NK-92 treated with Interleukin-12 subunit alpha and Interleukin-12 subunit beta, amount 100 ng/mL, for 24 hours (cell line): ENCODE measurements around the gene NT5C2.
"Not testable (repeated sequence)": the region's sequence is repeated elsewhere in the genome, so short reads cannot be mapped to it uniquely, and the experiment has no call there.

Experiments
- DNase-seq: peaks from one replicate; lab custom pipeline; 2025; lab: John Stamatoyannopoulos, UW

Gene NT5C2

GRCh38 chr10:103157246-103157645 is 35.8 kb downstream of the NT5C2 start:
- DNase-seq = no peak

DNA sequence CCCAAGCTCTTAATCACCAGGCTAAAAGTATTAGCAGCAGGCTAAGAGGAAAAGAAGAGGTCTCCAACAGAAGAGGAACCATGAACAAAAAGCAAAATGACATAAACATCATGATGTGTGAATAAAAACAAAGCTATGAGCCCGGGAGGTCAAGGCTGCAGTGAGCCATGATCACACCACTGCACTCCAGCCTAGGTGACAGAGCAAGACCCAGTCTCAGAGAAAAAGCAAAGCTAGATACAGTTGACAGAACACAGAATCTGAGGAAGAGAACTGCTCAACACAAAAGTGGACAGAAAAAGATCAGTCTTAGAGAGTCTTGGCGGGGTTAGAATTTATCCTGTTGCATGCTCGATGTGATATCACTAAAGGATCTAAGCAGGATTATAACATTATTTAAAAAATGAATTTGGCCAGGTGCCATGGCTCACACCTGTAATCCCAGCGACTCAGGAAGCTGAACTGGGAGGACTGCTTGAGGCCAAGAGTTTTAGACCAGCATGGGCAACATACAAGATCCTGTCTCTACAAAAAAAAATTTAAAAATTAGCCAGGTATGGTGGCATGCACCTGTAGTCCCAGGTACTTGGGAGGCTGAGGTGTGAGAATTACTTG is 37.5 kb downstream of the NT5C2 start:
- no peak for DNase-seq

- DNase-seq = no peak
These were observed 38.4 kb downstream of the NT5C2 start for GRCh38 chr10:103154521-103155299.

DNA sequence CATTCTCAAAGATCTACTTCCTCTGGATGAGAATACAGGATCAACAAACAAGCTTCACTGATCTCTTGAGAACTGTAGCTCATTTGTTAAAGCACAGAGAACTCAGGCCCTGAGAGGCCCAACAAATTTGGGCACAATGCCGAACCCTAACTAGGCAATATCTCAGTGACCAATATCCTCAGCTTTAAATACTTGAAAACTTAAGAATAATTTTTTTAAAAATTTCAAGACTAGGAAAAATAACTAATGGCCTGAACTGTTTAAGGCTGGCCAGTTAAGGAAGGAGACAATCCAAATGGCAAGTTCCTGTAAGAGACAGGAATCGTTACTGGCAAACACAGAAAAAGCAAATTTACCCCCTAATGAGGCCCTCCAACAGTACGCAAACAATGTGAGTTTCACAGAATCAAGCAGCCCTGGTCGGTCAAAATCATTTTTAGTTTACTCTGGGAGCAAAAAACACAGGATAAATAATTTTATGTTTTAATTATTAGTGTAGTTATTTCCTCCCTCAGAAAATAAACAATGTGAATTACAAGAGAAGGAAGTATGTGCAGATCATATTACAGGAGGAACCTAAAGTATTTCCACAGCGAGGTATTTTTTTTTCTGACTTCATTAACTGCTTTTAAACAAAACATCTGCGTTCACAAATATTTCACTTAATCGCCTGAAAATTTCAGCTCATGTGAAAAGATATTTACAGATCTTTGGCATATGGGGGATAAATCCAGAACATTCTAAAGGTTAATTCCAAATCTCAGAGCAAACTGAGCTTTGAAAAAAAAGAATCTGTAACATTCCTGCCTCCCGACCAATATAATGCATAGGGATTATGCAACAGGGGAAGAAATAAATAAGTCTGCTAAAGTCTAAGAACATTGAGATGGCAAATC is 39.5 kb downstream of the NT5C2 start:
- DNase-seq = no peak

DNA sequence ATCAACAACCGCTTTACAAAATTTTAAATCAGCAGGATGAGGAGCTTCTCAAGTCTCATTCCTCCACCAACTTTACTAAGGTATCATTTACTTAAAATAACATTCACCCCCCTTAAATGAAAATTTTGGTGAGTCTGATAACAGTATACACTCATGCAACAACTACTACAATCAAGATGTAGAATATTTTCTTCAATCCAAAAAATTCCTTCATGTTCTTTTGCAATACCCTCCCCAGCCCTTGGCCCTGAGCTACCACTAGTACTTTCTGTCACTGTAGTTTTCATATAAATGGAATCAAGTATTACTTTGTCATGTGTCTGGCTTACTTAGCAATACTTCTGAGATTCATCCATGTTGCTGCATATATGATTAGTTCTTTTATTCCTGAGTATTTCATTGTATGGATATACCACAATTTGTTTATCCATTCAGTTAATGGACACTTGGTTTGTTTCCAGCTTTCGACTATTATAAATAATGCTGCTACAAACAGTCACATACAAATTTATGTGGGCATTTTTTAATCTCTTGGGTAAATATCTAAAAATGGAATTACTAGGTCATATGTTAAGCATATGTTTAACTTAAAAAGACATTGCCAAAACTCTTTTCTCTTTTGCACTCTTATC is 43.0 kb downstream of the NT5C2 start:
- DNase-seq = no peak

- DNase-seq = no peak
These were observed 45.4 kb downstream of the NT5C2 start for GRCh38 chr10:103147645-103148044.

GRCh38 chr10:103145860-103146466 is 47.1 kb downstream of the NT5C2 start:
- DNase-seq = no peak

- no peak for DNase-seq
These were observed 48.0 kb downstream of the NT5C2 start for GRCh38 chr10:103145046-103145445.

- no peak for DNase-seq
These were observed 49.0 kb downstream of the NT5C2 start for GRCh38 chr10:103144041-103144440.

DNA sequence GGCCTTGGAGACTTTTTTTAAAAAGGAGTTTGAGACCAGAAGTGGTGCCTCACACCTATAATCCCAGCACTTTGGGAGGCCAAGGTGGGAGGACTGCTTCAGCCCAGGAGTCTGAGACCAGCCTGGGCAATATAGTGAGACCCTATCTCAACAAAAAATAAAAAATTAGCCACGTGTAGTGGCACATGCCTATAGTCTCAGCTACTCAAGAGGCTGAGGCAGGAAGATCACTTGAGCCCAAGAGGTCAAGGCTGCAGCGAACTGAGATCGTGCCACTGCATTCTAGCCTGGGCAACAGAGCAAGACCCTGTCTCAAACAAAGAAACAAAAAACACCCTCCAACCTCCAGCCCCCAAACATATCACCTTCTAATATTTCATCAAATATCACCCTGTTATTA is 49.4 kb downstream of the NT5C2 start:
- not testable (repeated sequence) for DNase-seq

GRCh38 chr10:103141950-103142349 is 51.1 kb downstream of the NT5C2 start:
- no peak for DNase-seq

DNA sequence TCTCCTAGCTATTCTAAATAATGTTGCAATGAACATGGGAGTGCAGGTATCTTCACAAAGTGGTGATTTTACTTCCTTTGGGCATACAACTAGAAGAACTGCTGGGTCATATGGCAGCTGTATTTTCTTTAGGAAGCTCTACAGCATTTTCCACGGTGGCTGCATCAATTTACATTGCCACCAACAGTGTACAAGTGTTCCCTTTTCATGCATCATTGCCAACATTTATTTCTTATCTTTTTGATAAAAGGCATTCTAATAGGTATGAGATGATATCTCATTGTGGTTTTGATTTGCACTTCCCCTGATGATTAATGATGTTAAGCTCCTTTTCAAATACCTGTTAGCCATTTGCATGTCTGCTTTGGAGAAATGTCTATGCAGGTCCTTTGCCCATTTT is 52.6 kb downstream of the NT5C2 start:
- DNase-seq = no peak

DNA sequence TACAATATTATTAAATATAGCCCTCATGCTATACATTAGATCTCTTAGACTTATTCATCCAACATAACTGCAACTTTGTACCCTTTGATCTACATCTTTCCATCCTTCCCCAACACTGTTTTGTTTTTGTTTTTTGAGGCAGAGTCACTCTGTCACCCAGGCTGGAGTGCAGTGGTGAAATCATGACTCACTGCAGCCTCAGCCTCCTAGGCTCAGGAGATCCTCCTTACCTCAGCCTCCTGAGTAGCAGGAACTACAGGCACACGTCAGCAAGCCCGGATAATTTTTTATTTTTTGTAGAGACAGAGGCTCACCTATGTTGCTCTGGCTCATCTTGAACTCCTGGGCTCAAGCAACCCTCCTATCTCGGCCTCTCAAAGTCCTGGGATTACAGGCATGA is 53.3 kb downstream of the NT5C2 start:
- DNase-seq = no peak

DNA sequence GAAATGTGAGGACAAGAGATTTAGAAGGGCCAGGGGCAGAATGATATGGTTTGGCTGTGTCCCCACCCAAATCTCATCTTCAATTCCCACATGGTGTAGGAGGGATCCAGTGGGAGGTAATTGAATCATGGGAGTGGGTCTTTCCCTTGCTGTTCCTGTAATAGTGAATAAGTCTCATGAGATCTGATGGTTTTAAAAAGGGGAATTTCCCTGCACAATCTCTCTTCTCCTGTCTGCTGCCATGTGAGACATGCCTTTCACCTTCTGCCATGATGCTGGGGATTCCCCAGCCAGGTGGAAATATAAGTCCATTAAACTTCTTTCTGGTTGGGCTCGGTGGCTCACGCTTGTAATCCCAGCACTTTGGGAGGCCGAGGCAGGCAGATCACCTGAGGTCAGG is 57.9 kb downstream of the NT5C2 start:
- DNase-seq = not testable (repeated sequence)

GRCh38 chr10:103130910-103131309 is 62.2 kb downstream of the NT5C2 start:
- no peak for DNase-seq

- DNase-seq = not testable (repeated sequence)
These were observed 62.9 kb downstream of the NT5C2 start for GRCh38 chr10:103130180-103130579.

- no peak for DNase-seq
These were observed 65.8 kb downstream of the NT5C2 start for GRCh38 chr10:103127241-103127640.

DNA sequence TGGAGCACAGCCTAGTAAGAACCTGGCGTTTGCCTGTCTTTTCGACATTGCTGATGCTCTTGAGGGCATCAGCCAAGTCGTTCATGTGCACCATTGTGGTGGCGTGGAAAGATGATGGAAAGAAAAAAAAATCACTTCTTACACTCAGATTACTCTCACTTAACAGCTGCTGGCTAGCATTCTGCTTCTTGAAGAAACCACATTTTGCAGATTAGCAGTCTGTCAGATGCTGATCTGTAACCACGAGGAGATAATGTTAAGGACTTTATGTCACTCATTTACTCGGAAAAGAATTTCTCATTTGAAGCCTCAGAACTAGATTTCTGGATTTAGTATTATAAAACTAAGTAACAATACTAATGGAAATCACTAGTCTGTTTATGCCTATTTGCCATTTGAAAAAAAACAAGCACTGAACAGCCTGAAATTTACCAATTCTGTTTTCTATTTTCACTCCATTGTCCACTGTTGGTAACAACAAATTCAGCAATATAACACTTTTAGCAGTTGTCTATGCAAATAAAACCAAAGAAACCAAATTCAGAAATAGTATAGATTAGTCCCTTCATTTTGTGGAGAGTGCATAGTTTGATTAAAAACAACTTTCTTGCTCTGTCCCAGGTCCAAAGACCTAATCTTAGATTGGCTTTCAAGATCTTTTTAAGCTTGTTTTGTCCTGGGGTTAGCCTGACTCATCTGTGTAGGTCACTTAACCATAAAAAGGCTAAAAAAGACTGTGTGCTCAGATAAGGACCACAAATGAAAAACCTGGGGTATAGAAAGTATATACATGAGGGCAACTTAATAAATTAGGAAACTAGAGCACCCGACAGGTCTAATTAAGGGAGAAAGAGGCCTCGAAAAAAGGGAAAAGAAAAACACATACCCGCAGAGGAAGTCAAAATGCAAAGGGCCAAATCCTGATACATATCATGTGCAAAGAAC is 67.5 kb downstream of the NT5C2 start:
- no peak for DNase-seq

DNA sequence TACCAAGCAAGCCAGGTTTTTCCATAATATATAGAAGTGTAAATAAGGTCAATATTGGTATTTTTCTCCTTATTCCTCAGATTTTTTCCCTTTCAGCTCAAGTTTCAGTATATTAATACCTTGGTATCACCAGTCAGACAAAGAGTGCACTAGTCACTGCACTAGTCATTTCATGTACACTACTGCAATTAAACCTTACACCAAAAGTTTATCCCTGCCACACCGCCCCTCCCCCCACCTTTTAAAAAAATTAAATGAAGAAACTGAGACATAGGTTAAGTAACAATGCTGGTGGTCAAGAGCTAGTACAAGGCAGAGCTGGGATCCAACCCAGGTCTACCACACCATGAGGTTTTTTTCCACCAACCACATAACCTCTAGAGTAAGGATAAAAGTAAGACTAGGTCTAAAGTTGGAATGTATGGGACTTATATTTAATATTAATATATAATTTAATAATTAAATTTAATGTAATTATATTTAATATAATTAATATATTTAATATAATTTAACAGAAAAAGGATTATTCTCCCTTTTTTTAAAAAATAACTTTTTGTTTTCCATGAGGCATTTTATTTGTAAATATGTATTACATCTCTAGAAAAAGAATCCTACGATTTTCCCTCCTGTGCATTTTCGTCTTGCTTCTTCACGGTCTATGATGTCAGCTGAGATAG is 68.5 kb downstream of the NT5C2 start:
- no peak for DNase-seq
